ENCODE measurements around the gene HOMER2.
A peak's percentile ranks its signal among the peaks of the same experiment; 100 is the strongest.

The HOMER2 gene

DNA sequence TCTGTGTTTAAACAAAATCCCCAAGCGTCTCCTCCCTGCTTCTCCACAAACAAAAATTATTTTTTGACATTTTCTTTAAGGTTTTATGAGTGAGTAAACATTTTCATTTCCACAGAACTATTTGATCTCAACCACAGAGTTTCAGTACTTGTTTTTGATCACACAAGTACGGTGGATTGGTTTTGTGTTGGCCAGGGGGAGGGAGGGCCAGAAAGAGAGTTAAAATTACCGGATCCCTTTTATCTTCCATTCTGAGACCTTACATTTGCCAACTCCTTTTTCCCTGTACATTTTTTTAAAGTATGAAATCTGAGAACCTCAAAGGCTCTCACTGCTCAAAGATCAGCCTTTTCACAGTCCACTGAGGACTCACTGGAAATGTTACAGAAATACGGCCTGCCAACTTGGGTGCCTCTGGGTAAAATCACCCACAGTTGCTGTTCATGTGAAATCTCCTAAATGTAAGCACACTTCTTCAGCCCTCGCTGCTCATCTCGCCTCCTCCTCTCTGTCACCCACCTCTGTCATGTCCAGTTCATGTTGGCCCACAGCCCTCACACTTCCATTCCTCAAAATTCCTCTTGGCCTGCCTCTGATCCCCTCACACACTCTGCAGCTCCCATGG lies 1.7 kb downstream of the HOMER2 start:
- H3K4me3 ChIP-seq (ENCODE audit: low read length): no peak overlapping the region
- TF ChIP-seq CTCF (IDR thresholded peaks at IDR 0.05; ENCODE audit: insufficient read depth, low read depth, low read length, missing control alignments): no peak
- no peak for DNase-seq (ENCODE audit: low read depth)

- no peak overlapping the region for H3K4me3 ChIP-seq (ENCODE audit: low read length)
- no peak for TF ChIP-seq CTCF (IDR thresholded peaks at IDR 0.05; ENCODE audit: insufficient read depth, low read depth, low read length, missing control alignments)
- no peak for DNase-seq (ENCODE audit: low read depth)
Observed at GRCh38 chr15:82950295-82950694, 2.2 kb downstream of the HOMER2 start.

DNA sequence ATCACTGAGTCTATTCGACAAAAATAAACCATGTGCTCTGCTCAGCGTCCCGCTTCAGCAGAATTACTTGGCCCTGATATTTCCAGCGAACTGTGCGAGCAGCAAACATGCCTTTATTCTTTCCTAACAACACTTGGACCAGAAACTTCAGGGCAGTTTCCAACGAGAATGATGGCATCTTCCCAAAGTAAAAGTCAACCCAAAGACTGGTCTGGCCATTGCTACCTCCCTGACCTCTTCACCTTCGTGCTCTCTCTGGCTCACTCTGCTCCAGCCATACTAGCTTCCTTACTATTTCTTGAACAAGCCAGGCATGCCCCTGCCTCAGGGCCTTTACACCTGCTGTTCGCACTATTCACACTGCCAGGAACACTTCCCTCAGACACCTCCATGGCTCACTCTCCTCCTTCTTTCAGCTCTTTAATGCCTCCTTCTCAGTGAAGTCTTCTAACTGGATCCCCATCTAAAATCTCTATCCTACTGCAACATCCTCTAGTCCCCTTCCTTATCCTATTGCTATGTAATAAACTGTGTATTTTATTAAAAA lies 6.3 kb downstream of the HOMER2 start:
- no peak for TF ChIP-seq CTCF (IDR thresholded peaks at IDR 0.05; ENCODE audit: insufficient read depth, low read depth, low read length, missing control alignments)
- DNase-seq (ENCODE audit: low read depth): no peak
- no peak overlapping the region for H3K4me3 ChIP-seq (ENCODE audit: low read length)

GRCh38 chr15:82945326-82945725 lies 7.2 kb downstream of the HOMER2 start:
- DNase-seq (ENCODE audit: low read depth): no peak
- no peak overlapping the region for H3K4me3 ChIP-seq (ENCODE audit: low read length)
- TF ChIP-seq CTCF (IDR thresholded peaks at IDR 0.05; ENCODE audit: insufficient read depth, low read depth, low read length, missing control alignments): no peak

GRCh38 chr15:82944821-82945220 lies 7.7 kb downstream of the HOMER2 start:
- TF ChIP-seq CTCF (IDR thresholded peaks at IDR 0.05; ENCODE audit: insufficient read depth, low read depth, low read length, missing control alignments): no peak
- H3K4me3 ChIP-seq (ENCODE audit: low read length): no peak overlapping the region
- peak; percentile 89 for DNase-seq (ENCODE audit: low read depth)

- DNase-seq (ENCODE audit: low read depth): no peak
- no peak overlapping the region for H3K4me3 ChIP-seq (ENCODE audit: low read length)
- TF ChIP-seq CTCF (IDR thresholded peaks at IDR 0.05; ENCODE audit: insufficient read depth, low read depth, low read length, missing control alignments): no peak
Observed at GRCh38 chr15:82944056-82944455, 8.5 kb downstream of the HOMER2 start.

- H3K4me3 ChIP-seq (ENCODE audit: low read length): no peak overlapping the region
- DNase-seq (ENCODE audit: low read depth): peak; percentile 53
- no peak for TF ChIP-seq CTCF (IDR thresholded peaks at IDR 0.05; ENCODE audit: insufficient read depth, low read depth, low read length, missing control alignments)
Observed at GRCh38 chr15:82943176-82943575, 9.3 kb downstream of the HOMER2 start.

Data from epithelial cell of esophagus (primary cell).